Middle frontal gyrus (tissue), 1 donor: ENCODE measurements around the gene OGFOD3.

Experiments
- DNase-seq: peaks from one replicate; pipeline ENCODE4 v3.0.0-alpha.2; 2015; ENCODE audit warnings: low spot score; ENCODE audit errors: extremely low spot score

Gene OGFOD3

GRCh38 chr17:82407255-82407654 lies 11.1 kb downstream of the OGFOD3 start:
- no peak for DNase-seq

DNA sequence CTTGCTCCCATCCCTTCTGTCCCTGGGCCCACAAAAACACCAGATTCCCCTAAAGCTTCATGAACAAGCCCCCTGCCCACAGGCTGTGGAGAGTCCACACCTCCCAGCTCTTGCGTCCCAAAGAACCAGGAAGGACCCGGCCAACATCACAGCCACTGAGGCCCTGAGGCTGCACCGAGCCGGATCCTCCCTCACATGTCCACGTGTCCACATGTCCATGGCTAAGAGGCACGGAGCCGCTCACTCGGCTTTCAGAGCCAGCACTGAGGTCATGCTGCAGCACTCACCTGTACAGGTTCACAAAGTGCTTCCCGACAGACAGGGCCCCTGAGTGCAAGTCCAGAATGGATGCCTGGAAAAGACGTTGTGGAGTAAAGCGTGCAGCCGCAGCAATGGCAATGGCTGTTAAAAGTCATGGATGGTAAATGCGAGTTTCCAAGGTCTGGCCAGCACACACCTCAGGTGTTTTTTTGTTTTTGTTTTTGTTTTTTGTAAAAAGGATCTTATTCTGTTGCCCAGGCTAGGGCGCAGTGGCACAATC lies 12.2 kb downstream of the OGFOD3 start:
- no peak for DNase-seq

- no peak for DNase-seq
Measured at GRCh38 chr17:82405051-82405450, 13.3 kb downstream of the OGFOD3 start.

DNA sequence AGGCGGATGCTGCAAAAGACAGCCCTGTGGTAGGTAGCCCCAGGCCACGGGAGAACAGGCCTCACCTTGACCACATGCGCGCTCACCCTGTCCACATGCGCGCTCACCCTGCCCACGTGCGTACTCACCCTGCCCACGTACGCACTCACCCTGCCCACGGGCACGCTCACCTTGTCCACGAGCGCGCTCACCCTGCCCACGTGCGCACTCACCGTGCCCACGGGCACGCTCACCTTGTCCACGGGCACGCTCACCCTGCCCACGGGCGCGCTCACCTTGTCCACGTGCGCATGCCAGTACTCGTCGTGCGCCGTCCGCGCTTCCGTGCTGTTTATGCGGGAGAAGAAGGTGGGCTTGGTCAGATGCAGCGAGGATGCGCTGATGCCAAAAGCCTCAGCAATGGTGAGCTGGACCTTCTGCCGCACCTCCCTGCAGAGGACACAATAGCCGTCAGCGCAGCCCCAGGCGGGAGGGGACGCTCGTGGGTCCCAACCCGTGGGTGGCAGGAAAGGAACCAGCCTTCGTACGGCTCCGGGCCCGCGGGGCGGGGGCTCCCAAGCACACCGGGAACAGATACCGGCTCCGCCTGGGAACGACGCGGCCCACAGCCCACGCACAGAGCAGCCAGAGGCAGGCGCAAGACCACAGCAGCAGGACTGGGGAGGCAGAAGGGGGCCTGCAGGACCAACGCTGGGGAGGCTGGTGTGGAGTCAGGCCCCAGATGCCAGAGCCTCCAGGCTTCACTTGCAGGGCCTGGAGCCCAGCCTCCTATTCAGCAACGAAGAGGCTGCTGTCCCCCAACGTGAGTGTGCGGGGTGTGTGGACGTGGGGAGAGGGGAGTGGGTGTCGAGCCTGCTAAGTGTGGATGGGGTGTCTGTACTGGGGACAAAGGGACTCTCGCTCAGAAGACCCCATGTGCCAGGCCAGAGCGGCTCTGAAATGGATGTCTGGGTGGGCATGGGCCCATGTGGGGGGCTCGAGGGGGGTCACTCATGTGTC lies 14.4 kb downstream of the OGFOD3 start:
- no peak for DNase-seq

DNA sequence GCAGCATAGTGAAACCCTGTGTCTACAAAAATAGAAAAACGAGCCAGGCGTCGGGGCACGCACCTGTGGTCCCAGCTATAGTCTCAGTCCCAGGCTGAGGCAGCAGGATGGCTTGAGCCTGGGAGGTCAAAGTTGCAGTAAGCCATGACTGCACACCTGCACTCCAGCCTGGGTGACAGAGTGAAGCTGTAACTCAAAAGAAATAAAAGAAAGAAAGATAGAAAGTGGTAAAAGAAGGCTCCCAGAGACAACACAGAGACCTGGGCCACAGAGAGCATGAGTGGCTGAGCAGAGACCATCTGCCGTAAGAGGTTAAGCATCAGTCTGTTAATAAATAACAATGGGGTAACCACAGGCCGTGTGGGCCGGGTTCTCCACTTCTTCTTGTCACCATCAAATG lies 15.5 kb downstream of the OGFOD3 start:
- DNase-seq: no peak

GRCh38 chr17:82400830-82401229 lies 17.6 kb downstream of the OGFOD3 start:
- no peak for DNase-seq

DNA sequence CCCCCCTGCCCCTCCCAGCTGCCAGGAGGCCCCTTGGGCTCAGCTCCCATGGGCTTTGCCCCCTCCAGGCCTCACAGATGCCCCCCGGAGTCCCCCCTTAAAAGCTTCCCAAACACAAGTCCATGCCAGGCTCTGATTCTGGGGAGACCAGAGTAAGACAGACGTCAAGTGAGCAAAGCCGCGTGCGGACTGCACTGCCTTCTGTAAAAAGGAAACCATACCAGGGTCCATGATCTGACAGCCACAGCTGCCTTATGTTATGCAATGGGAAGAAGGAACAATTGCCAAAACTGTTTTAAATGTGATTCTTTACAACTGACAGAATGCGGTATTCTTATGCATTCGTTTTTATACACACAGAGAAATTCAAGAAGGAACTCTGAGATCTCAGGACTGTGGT lies 18.2 kb downstream of the OGFOD3 start:
- no peak for DNase-seq

GRCh38 chr17:82399601-82400101 lies 18.7 kb downstream of the OGFOD3 start:
- DNase-seq: no peak

GRCh38 chr17:82399041-82399441 lies 19.3 kb downstream of the OGFOD3 start:
- DNase-seq: peak; percentile 49

GRCh38 chr17:82397449-82398335 lies 20.7 kb downstream of the OGFOD3 start:
- DNase-seq: no peak

- no peak for DNase-seq
Measured at GRCh38 chr17:82396601-82397435, 21.6 kb downstream of the OGFOD3 start.

DNA sequence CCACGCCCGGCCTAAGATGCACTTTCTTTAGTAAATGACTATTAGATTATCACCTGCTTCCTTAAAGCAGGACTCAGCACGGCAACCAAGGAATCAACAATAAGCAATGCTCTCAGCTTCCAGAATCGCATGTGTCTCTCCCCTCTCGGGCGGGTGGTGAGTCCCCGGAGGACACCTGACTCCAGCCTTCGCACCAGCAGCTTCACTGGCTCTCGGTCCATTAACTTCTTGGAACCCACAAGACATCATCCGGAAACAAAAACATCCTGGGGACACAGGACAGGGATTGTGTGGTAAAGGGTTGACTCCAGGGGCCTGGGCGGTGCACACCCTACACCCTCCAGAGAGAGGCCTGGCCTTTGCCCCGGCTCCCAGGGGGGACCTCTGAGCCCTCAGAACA lies 24.1 kb downstream of the OGFOD3 start:
- DNase-seq: no peak

- DNase-seq: no peak
Measured at GRCh38 chr17:82392941-82393340, 25.4 kb downstream of the OGFOD3 start.

- DNase-seq: no peak
Measured at GRCh38 chr17:82392209-82392920, 26.0 kb downstream of the OGFOD3 start.

- no peak for DNase-seq
Measured at GRCh38 chr17:82391496-82392066, 26.8 kb downstream of the OGFOD3 start.

DNA sequence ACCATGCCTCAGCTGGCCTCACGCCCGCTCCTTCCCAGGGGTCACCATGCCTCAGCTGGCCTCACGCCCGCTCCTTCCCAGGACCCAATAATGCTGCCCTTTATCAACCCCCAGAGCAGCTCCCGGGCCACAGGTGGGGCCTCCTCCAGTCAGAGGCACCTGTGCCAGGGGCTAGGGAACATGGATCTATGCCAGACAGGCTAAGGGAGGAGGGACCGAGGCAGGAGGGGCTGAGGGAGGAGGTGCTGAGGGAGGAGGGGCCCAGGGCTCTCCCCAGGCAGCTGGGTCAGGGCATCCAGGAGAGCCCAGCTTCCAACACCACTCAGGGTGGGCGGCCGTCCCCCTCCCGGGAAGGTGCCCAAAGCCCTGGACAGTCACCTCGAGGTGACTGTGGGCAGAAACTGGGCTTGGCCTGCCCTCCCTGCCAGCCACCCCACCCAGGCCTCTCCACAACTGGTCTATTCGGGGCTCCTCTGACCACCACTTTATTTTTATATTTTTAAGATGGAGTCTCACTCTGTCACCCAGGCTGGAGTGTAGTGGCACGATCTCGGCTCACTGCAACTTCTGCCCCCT lies 27.4 kb downstream of the OGFOD3 start:
- no peak for DNase-seq

- no peak for DNase-seq
Measured at GRCh38 chr17:82390015-82390859, 28.1 kb downstream of the OGFOD3 start.

- no peak for DNase-seq
Measured at GRCh38 chr17:82389379-82389778, 29.0 kb downstream of the OGFOD3 start.

DNA sequence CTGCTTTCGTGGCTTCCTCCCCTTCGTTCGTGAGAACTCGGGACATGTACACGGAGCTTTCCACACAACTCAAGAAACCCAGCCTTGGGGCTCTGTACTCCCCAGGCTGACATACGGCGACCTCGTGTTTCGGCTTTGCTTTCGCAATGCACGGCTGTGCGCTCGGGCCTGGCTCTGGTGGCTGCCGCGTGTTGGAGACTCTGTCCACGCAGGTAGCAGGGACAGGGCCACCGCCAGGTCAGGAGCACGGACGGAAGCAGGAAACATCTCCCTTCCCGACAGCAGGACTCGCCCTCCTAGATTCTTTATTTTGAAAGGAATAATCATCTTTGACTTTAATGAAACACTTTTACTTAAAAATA lies 29.5 kb downstream of the OGFOD3 start:
- DNase-seq: no peak
